Endothelial cell of umbilical vein (primary cell): ENCODE data around the gene LMF1. TPM values are rescaled to one million over a fixed set of nuclear protein-coding genes. Genes with fewer than 3 reads are reported as not detected.

Source experiments
- BruUV-seq: library from RNA; stranded (reverse); fragments of 400-500 nt; replicated peaks from 2 replicates; lab custom pipeline; 2021; lab: Mats Ljungman, UMichigan
- CTCF ChIA-PET: fragments of 300-600, 350-600 bp; sonication (Branson Sonifier 250); formaldehyde crosslinking; loops from one replicate; lab custom pipeline; 2021; ENCODE audit warnings: antibody characterized with exemption, inconsistent platforms; lab: Charles Lee
- POLR2A ChIA-PET: fragments of 300-600, 350-600 bp; sonication (Branson Sonifier 250); formaldehyde crosslinking; loops from one replicate; lab custom pipeline; 2021; ENCODE audit warnings: antibody characterized with exemption, inconsistent platforms; lab: Charles Lee
- DNase-seq: peaks from one replicate; pipeline ENCODE4 v3.0.0-alpha.2; 2011; ENCODE audit warnings: low read depth, low spot score
- FAIRE-seq: peaks from 2 replicates; lab custom pipeline; 2011; peaks lifted over from hg19 to GRCh38; lab: Jason Lieb, UNC
- H2AFZ ChIP-seq: 2 replicates; pipeline ENCODE4 v1.6.0; 2012; ENCODE audit warnings: low read depth, low read length, control low read depth, inconsistent platforms
- H3K27ac ChIP-seq: 2 replicates; pipeline ENCODE4 v1.5.1; 2011; ENCODE audit warnings: low read depth, mild to moderate bottlenecking, control low read depth, low read length, moderate library complexity; ENCODE audit not compliant: insufficient read depth
- H3K27me3 ChIP-seq, 2 experiments: 2 replicates each; pipeline versions ENCODE4 v1.6.0 to v1.6.1; 2011; ENCODE audit warnings: low read length in 2 of 2, mixed read lengths in 1 of 2; ENCODE audit not compliant: control insufficient read depth in 2 of 2, insufficient read depth in 2 of 2
- H3K36me3 ChIP-seq, 2 experiments: 2 replicates in 1 of 2; 3 replicates in 1 of 2; pipeline ENCODE4 v1.5.1; 2011; ENCODE audit warnings: low read length in 2 of 2, mild to moderate bottlenecking in 1 of 2, moderate library complexity in 1 of 2; ENCODE audit not compliant: control insufficient read depth in 2 of 2, insufficient read depth in 2 of 2; ENCODE audit errors: extremely low read depth in 1 of 2
- H3K4me1 ChIP-seq: 3 replicates; pipeline ENCODE4 v1.5.1; 2011; ENCODE audit warnings: mild to moderate bottlenecking, low read length; ENCODE audit not compliant: control insufficient read depth, insufficient read depth; ENCODE audit errors: extremely low read depth
- H3K4me2 ChIP-seq: 2 replicates; pipeline ENCODE4 v1.6.1; 2011; ENCODE audit warnings: low read length, control low read depth, mixed read lengths; ENCODE audit not compliant: insufficient read depth
- H3K4me3 ChIP-seq, 3 experiments: fragments of 200-600 bp in 1 of 3; sonication (generic), shearing (Covaris generic) in 1 of 3; replicated peaks in 1 of 3; 2 replicates each; pipeline ENCODE4 v1.5.1; 2011 to 2016; ENCODE audit warnings: control low read depth in 3 of 3, low read length in 3 of 3, mild to moderate bottlenecking in 2 of 3, inconsistent platforms in 1 of 3, low read depth in 1 of 3, moderate library complexity in 1 of 3; ENCODE audit not compliant: insufficient read depth in 1 of 3
- H3K79me2 ChIP-seq: 2 replicates; pipeline ENCODE4 v1.6.0; 2012; ENCODE audit warnings: low read length, inconsistent platforms; ENCODE audit not compliant: control insufficient read depth, insufficient read depth
- H3K9ac ChIP-seq: replicated peaks from 2 replicates; pipeline ENCODE3; 2011; ENCODE audit warnings: low read length, control low read depth; ENCODE audit not compliant: insufficient read depth; ENCODE audit errors: extremely low read depth
- H3K9me1 ChIP-seq: replicated peaks from 3 replicates; pipeline ENCODE4 v1.6.0; 2011; ENCODE audit warnings: mild to moderate bottlenecking, low read length; ENCODE audit not compliant: control insufficient read depth, insufficient read depth; ENCODE audit errors: extremely low read depth
- H3K9me3 ChIP-seq: replicated peaks from 2 replicates; pipeline ENCODE4 v1.5.1; 2012; ENCODE audit warnings: low read length, inconsistent platforms; ENCODE audit not compliant: control insufficient read depth, insufficient read depth
- H4K20me1 ChIP-seq: replicated peaks from 2 replicates; pipeline ENCODE3; 2011; ENCODE audit warnings: mild to moderate bottlenecking, low read length; ENCODE audit not compliant: control insufficient read depth, insufficient read depth; ENCODE audit errors: extremely low read depth
- FOS ChIP-seq: IDR thresholded peaks from 2 replicates; pipeline ENCODE4 v1.6.1; 2011; ENCODE audit warnings: mild to moderate bottlenecking, low read length, moderate library complexity, borderline replicate concordance; ENCODE audit not compliant: insufficient read depth
- GATA2 ChIP-seq: IDR thresholded peaks from 2 replicates; pipeline ENCODE4 v1.7.0; 2011; ENCODE audit warnings: low read depth, mild to moderate bottlenecking, moderate library complexity, mixed read lengths, low read length; ENCODE audit not compliant: insufficient read length, insufficient read depth
- JUN ChIP-seq: IDR thresholded peaks from 2 replicates; pipeline ENCODE4 v1.6.1; 2011; ENCODE audit warnings: borderline replicate concordance, low read depth; ENCODE audit not compliant: insufficient read length, insufficient read depth
- MYC ChIP-seq: IDR thresholded peaks from one replicate; pipeline ENCODE4 v1.6.1; 2011; ENCODE audit warnings: mild to moderate bottlenecking, low read depth, low read length
- POLR2A ChIP-seq: IDR thresholded peaks from 2 replicates; pipeline ENCODE4 v1.6.1; 2012; ENCODE audit warnings: low read depth, mild to moderate bottlenecking, control low read depth, low read length
- POLR2AphosphoS5 ChIP-seq: IDR thresholded peaks from 2 replicates; pipeline ENCODE4 v1.6.1; 2012; ENCODE audit warnings: low read depth, mild to moderate bottlenecking, control low read depth, low read length, moderate library complexity; ENCODE audit not compliant: insufficient read depth
- dilution Hi-C: fragments of 300-500 bp; cut with MboI; formaldehyde crosslinking; loops from one replicate; pipeline ENCODE4 v1.15.0; 2019; ENCODE audit warnings: low sequenced_read_pairs; ENCODE audit not compliant: extremely low pct_ligation_motif_present
- intact Hi-C: fragments of 100-400 bp; cut with micrococcal nuclease; formaldehyde crosslinking; loops from one replicate; pipeline ENCODE4 v1.10.0; 2022
- polyA plus RNA-seq, 4 experiments: library from polyadenylated mRNA; depleted of rRNA in 3 of 4; stranded (reverse) in 3 of 4; unstranded in 1 of 4; fragments of >200 nt; gene quantifications; 2 replicates each; pipeline versions ENCODE4 v1.2.1 to v1.2.3, GENCODE V29; 2011 to 2012; ENCODE audit warnings: missing spikeins in 1 of 4
- total RNA-seq: library from RNA; stranded (reverse); gene quantifications from 2 replicates; pipeline ENCODE4 v1.2.3, GENCODE V29; 2021
- TF ChIP-seq, protein P1 (sequence below): IDR thresholded peaks from 2 replicates; pipeline ENCODE4 v1.6.1; 2011; ENCODE audit not compliant: insufficient read depth, insufficient read length
- TF ChIP-seq, protein P2 (sequence below), 2 donors: IDR thresholded peaks; 1 replicate in 1 of 2; 2 replicates in 1 of 2; pipeline ENCODE4 v1.5.1; 2011; ENCODE audit warnings: low read length in 2 of 2, mild to moderate bottlenecking in 2 of 2, moderate library complexity in 2 of 2, control low read depth in 1 of 2, inconsistent platforms in 1 of 2, low read depth in 1 of 2; ENCODE audit not compliant: insufficient read depth in 1 of 2; ENCODE audit errors: extremely low read depth in 1 of 2

Gene LMF1
- total and polyA plus RNA-seq, 2 donors (not counting 3 experiments of a cell fraction or from before 2014, with no cell fraction given): 17.8 TPM

DNA sequence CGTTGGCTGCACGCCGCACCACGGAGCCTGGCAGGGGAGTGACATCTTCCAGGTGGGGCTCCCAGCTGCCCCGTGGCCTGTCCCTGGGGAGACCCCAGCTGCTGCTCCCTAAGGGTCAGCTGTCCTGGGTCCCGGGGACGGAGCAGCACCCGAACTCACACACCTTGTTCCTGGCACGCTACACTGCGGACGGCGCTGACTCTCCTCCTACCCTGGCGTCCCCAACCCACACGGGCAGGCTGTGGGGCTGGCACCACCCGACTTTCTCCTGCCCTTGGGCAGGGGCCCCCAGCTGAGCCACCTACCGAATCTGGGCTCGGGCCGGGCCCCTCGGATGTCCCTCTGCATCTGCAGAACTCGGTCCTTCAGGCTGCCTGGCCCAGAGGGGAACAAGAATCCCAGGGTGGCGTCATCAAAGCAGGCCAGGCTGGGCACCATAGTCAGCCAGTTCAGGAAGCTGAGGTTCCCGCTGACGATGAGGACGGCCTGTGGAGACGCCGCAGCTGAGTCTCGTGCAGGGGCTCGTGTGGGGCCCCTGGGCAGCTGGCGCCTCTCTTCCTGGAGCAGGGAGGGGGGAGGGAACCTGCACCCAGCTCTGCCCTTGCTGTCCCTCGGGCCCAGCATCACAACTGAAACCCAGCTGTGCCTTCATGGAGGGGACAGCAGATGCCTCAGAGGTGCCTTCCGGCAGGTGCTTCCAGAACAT is 99.8 kb downstream of the LMF1 start:
- Histone ChIP-seq H3K27ac (no peak overlapping the region), H3K4me3 (no peak overlapping the region), H3K27me3 (no peaks in the 10 kb centered on the region), H3K9me1 (no peaks in the 10 kb centered on the region), H3K79me2 (no peaks in the 10 kb centered on the region), H3K9me3 (no peaks in the 10 kb centered on the region), H4K20me1 (no peaks in the 10 kb centered on the region), H3K4me1 (no peaks in the 10 kb centered on the region), H3K36me3 (no peaks in the 10 kb centered on the region), H3K9ac (no peak overlapping the region), H2AFZ (no peak overlapping the region), H3K4me2 (no peak overlapping the region)
- dilution Hi-C loops: no loop called here
- intact Hi-C loops: no loop called here
- ChIA-PET POLR2A (no interaction called here), CTCF (interaction anchor here (1.5 kb wide), 1 partner anchor 186 kb away, joined by 3 read pairs; no protein-coding TSS in a partner anchor)
- FAIRE-seq: no peak
- no TSS peak for BruUV-seq
- no peak for DNase-seq
- no peak for TF ChIP-seq MYC
- TF ChIP-seq POLR2AphosphoS5: no peak
- TF ChIP-seq, protein P1, sequence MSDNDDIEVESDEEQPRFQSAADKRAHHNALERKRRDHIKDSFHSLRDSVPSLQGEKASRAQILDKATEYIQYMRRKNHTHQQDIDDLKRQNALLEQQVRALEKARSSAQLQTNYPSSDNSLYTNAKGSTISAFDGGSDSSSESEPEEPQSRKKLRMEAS: no peak
- TF ChIP-seq, protein P2, sequence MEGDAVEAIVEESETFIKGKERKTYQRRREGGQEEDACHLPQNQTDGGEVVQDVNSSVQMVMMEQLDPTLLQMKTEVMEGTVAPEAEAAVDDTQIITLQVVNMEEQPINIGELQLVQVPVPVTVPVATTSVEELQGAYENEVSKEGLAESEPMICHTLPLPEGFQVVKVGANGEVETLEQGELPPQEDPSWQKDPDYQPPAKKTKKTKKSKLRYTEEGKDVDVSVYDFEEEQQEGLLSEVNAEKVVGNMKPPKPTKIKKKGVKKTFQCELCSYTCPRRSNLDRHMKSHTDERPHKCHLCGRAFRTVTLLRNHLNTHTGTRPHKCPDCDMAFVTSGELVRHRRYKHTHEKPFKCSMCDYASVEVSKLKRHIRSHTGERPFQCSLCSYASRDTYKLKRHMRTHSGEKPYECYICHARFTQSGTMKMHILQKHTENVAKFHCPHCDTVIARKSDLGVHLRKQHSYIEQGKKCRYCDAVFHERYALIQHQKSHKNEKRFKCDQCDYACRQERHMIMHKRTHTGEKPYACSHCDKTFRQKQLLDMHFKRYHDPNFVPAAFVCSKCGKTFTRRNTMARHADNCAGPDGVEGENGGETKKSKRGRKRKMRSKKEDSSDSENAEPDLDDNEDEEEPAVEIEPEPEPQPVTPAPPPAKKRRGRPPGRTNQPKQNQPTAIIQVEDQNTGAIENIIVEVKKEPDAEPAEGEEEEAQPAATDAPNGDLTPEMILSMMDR (IDR thresholded peaks at IDR 0.05; ENCODE audit: extremely low read depth in 1 of 2, insufficient read depth in 1 of 2, low read depth in 1 of 2, low read length in 2 of 2): no peak
- TF ChIP-seq FOS: no peak
- TF ChIP-seq JUN: no peak
- TF ChIP-seq GATA2: no peak
- no peak for TF ChIP-seq POLR2A
